H1 (cell line): Measurements from ENCODE around the gene SLC39A11. TPM values are rescaled to one million over a fixed set of nuclear protein-coding genes. Genes with fewer than 3 reads are reported as not detected.

Source experiments
- CTCF ChIA-PET: fragments of 300-600 bp; sonication (Branson Sonifier 250); formaldehyde crosslinking; loops from one replicate; lab custom pipeline; 2021; ENCODE audit not compliant: partially characterized antibody; lab: Charles Lee
- POLR2A ChIA-PET: fragments of 300-600 bp; sonication (Branson Sonifier 250); formaldehyde crosslinking; loops from one replicate; lab custom pipeline; 2021; ENCODE audit warnings: inconsistent platforms; ENCODE audit not compliant: partially characterized antibody; lab: Charles Lee
- DNase-seq, 2 experiments: peaks; one replicate each; pipeline versions ENCODE4 v3.0.0 to v3.0.0-alpha.2; 2010 to 2022; ENCODE audit warnings: low spot score in 2 of 2, low read depth in 1 of 2, mixed read lengths in 1 of 2
- FAIRE-seq: peaks from 2 replicates; lab custom pipeline; 2011; peaks lifted over from hg19 to GRCh38; lab: Jason Lieb, UNC
- H2AFZ ChIP-seq: 2 replicates; pipeline ENCODE4 v1.8.1; 2012; ENCODE audit warnings: low read length, inconsistent platforms
- H2AK5ac ChIP-seq: 2 replicates; pipeline ENCODE4 v1.6.1; 2013; ENCODE audit warnings: low read depth, low read length
- H2BK120ac ChIP-seq: replicated peaks from 2 replicates; pipeline ENCODE3; 2013; ENCODE audit warnings: low read depth, low read length, inconsistent platforms
- H2BK12ac ChIP-seq: 2 replicates; pipeline ENCODE4 v1.6.1; 2013; ENCODE audit warnings: low read depth, low read length
- H2BK15ac ChIP-seq: 2 replicates; pipeline ENCODE4 v1.6.1; 2013; ENCODE audit warnings: low read length
- H2BK20ac ChIP-seq: 2 replicates; pipeline ENCODE4 v1.6.1; 2013; ENCODE audit warnings: low read length
- H2BK5ac ChIP-seq: 2 replicates; pipeline ENCODE4 v1.6.1; 2013; ENCODE audit warnings: low read depth, low read length
- H3K14ac ChIP-seq: 2 replicates; pipeline ENCODE4 v1.6.1; 2013; ENCODE audit warnings: inconsistent platforms; ENCODE audit not compliant: insufficient read length
- H3K18ac ChIP-seq: 2 replicates; pipeline ENCODE4 v1.6.1; 2013; ENCODE audit warnings: low read length; ENCODE audit errors: extremely low read depth
- H3K23ac ChIP-seq: 2 replicates; pipeline ENCODE4 v1.6.1; 2013; ENCODE audit warnings: inconsistent platforms; ENCODE audit not compliant: insufficient read length
- H3K23me2 ChIP-seq: 2 replicates; pipeline ENCODE4 v1.6.1; 2013; ENCODE audit warnings: low read depth, low read length
- H3K27ac ChIP-seq: 2 replicates; pipeline ENCODE4 v1.6.1; 2011; ENCODE audit warnings: low read depth, low read length, inconsistent platforms
- H3K27me3 ChIP-seq, 4 experiments: replicated peaks in 1 of 4; 1 replicate in 1 of 4; 2 replicates in 3 of 4; pipeline versions ENCODE4 v1.6.1 to v1.8.1; 2011 to 2013; ENCODE audit warnings: low read length in 3 of 4, mild to moderate bottlenecking in 3 of 4, inconsistent platforms in 2 of 4, mixed read lengths in 2 of 4, moderate library complexity in 1 of 4; ENCODE audit not compliant: control insufficient read depth in 3 of 4, insufficient read depth in 3 of 4; ENCODE audit errors: extremely low read depth in 1 of 4
- H3K36me3 ChIP-seq, 4 experiments: 2 replicates each; pipeline versions ENCODE4 v1.6.1 to v1.8.1; 2011 to 2013; ENCODE audit warnings: mild to moderate bottlenecking in 4 of 4, low read length in 3 of 4, moderate library complexity in 2 of 4, control low read depth in 1 of 4, inconsistent platforms in 1 of 4; ENCODE audit not compliant: insufficient read depth in 4 of 4, control insufficient read depth in 2 of 4
- H3K4ac ChIP-seq: replicated peaks from 2 replicates; pipeline ENCODE3; 2013; ENCODE audit warnings: low read length, low read depth, mixed read lengths, inconsistent platforms; ENCODE audit not compliant: insufficient read length
- H3K4me1 ChIP-seq, 4 experiments: replicated peaks in 1 of 4; 1 replicate in 1 of 4; 2 replicates in 3 of 4; pipeline versions ENCODE4 v1.6.1 to v1.8.1; 2011 to 2013; ENCODE audit warnings: low read length in 3 of 4, inconsistent platforms in 2 of 4, mixed read lengths in 1 of 4; ENCODE audit not compliant: insufficient read depth in 4 of 4, control insufficient read depth in 3 of 4
- H3K4me2 ChIP-seq, 2 experiments: 2 replicates each; pipeline versions ENCODE4 v1.6.1 to v1.8.1; 2011 to 2013; ENCODE audit warnings: low read depth in 2 of 2, low read length in 2 of 2, control low read depth in 1 of 2, inconsistent platforms in 1 of 2, mild to moderate bottlenecking in 1 of 2; ENCODE audit not compliant: insufficient read depth in 1 of 2
- H3K4me3 ChIP-seq, 4 experiments: fragments of 200-600, 300-600 bp in 1 of 4; sonication (generic), shearing (Covaris generic), sonication (Bioruptor Twin) in 1 of 4; 2 replicates each; pipeline versions ENCODE4 v1.5.1 to v1.8.1; 2011 to 2016; ENCODE audit warnings: low read length in 4 of 4, low read depth in 3 of 4, control low read depth in 2 of 4, inconsistent platforms in 2 of 4, mild to moderate bottlenecking in 2 of 4, mixed read lengths in 1 of 4, moderate library complexity in 1 of 4; ENCODE audit not compliant: insufficient read depth in 2 of 4; ENCODE audit errors: extremely low read depth in 1 of 4
- H3K56ac ChIP-seq: replicated peaks from 2 replicates; pipeline ENCODE3; 2013; ENCODE audit warnings: low read depth, mild to moderate bottlenecking, mixed read lengths, low read length, inconsistent platforms; ENCODE audit not compliant: insufficient read length
- H3K79me1 ChIP-seq: 2 replicates; pipeline ENCODE4 v1.6.1; 2013; ENCODE audit warnings: low read depth, low read length, control low read depth
- H3K79me2 ChIP-seq, 2 experiments: 2 replicates each; pipeline versions ENCODE4 v1.6.1 to v1.8.1; 2012 to 2013; ENCODE audit warnings: low read length in 2 of 2, mild to moderate bottlenecking in 2 of 2, inconsistent platforms in 1 of 2; ENCODE audit not compliant: insufficient read depth in 2 of 2, control insufficient read depth in 1 of 2
- H3K9ac ChIP-seq, 4 experiments: replicated peaks in 1 of 4; 1 replicate in 1 of 4; 2 replicates in 3 of 4; pipeline versions ENCODE4 v1.6.1 to v1.8.1; 2011 to 2013; ENCODE audit warnings: low read depth in 3 of 4, low read length in 3 of 4, control low read depth in 2 of 4, mild to moderate bottlenecking in 2 of 4, moderate library complexity in 2 of 4, inconsistent platforms in 1 of 4; ENCODE audit errors: extremely low read depth in 1 of 4
- H3K9me3 ChIP-seq, 2 experiments: 2 replicates each; pipeline versions ENCODE4 v1.6.1 to v1.8.1; 2012 to 2013; ENCODE audit warnings: mild to moderate bottlenecking in 2 of 2, moderate library complexity in 2 of 2, control low read depth in 1 of 2, inconsistent platforms in 1 of 2, low read depth in 1 of 2, low read length in 1 of 2, mixed read lengths in 1 of 2; ENCODE audit not compliant: insufficient read depth in 2 of 2
- H4K20me1 ChIP-seq, 2 experiments: replicated peaks in 1 of 2; 2 replicates each; pipeline versions ENCODE3 to v1.8.1; 2011 to 2013; ENCODE audit warnings: inconsistent platforms in 2 of 2, low read length in 2 of 2, mild to moderate bottlenecking in 1 of 2; ENCODE audit not compliant: insufficient read depth in 2 of 2, control insufficient read depth in 1 of 2
- H4K5ac ChIP-seq: 2 replicates; pipeline ENCODE4 v1.6.1; 2013; ENCODE audit warnings: low read length, low read depth, mixed read lengths, inconsistent platforms; ENCODE audit not compliant: insufficient read length
- H4K8ac ChIP-seq: 2 replicates; pipeline ENCODE4 v1.8.0; 2013; ENCODE audit warnings: mild to moderate bottlenecking, moderate library complexity, low read length, inconsistent platforms; ENCODE audit not compliant: insufficient read depth; ENCODE audit errors: extremely low read depth
- H4K91ac ChIP-seq: replicated peaks from 2 replicates; pipeline ENCODE3; 2013; ENCODE audit warnings: low read length, mixed read lengths, inconsistent platforms; ENCODE audit not compliant: insufficient read length
- CREB1 ChIP-seq: IDR thresholded peaks from 2 replicates; pipeline ENCODE4 v1.6.1; 2012; ENCODE audit warnings: inconsistent platforms
- WGBS, 2 experiments: shearing (Covaris generic) in 1 of 2; methylation state at CpG; one replicate each; pipeline versions ENCODE4 v1.1.6 to v1.1.7; 2013 to 2015; ENCODE audit warnings: low lambda C conversion rate in 2 of 2, mixed read lengths in 2 of 2, inconsistent platforms in 1 of 2, low coverage in 1 of 2, missing lambda C conversion rate in 1 of 2; ENCODE audit not compliant: insufficient replicate concordance in 2 of 2, insufficient coverage in 1 of 2, insufficient read length in 1 of 2; ENCODE audit errors: extremely low coverage in 1 of 2, missing lambda C conversion rate in 1 of 2; 5-methylcytosine and 5-hydroxymethylcytosine counted together
- polyA plus RNA-seq, 7 experiments: library from polyadenylated mRNA; depleted of rRNA in 3 of 7; stranded (reverse) in 5 of 7; unstranded in 2 of 7; fragments of >200 nt in 5 of 7; fragments of 200-250 nt in 2 of 7; gene quantifications; 1 replicate in 5 of 7; 2 replicates in 1 of 7; 4 replicates in 1 of 7; pipeline versions ENCODE4 v1.2.1 to v1.2.3, GENCODE V29; 2011 to 2013; ENCODE audit warnings: missing spikeins in 2 of 7, mixed read lengths in 2 of 7
- total RNA-seq: library from RNA; stranded (reverse); fragmentation: NEBNext Ultra II Directional; extraction: Animal tissue kit (Norgen Biotek cat#: 25700); gene quantifications from 2 replicates; pipeline ENCODE4 v1.2.1, GENCODE V29; 2021

SLC39A11 gene
- total and polyA plus RNA-seq, 2 of the 8 experiments (the other 6 are each of a cell fraction or from before 2014, with no cell fraction given) = 12.2 to 19.6 TPM

DNA sequence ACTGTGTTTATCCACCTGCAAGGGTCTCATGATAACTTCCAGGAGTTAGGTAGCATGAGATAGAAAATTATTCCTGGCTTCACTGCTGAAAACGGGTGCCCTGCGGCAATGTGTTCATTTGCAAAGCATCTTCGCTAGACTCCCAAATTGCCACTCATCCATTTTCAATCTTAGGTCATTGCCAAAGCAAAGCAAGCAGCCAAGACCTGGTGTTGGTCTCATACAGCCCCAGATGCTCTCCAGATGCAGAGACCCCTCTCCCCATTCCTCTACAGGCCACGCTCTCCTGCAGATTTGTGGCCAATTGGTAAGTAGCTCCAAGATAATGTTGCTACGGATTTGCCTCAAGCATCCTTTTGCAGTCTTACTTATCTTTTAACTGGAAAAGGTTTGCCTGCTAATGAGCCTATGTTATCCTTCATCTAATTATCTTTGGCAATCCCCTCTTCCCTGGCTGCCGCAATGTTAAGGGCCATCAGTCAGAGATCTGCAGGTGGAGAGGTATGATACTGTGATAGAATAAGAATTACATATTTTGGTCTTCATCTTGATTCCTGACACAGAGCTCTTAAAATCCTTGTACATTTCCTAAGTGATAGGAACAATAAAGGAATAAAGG, 222.0 kb downstream of the SLC39A11 start:
- H3K14ac ChIP-seq = no peak overlapping the region
- no peak overlapping the region for H4K91ac ChIP-seq
- no peak overlapping the region for H3K4me2 ChIP-seq
- ChIA-PET POLR2A (no interaction called here), CTCF (interaction anchor here (1.0 to 1.2 kb wide), 2 partner anchors 53 to 310 kb away, joined by 3 read pairs; no protein-coding TSS in a partner anchor)
- H2BK120ac ChIP-seq = no peak overlapping the region
- no peak for FAIRE-seq
- H4K8ac ChIP-seq = no peak overlapping the region
- H3K9ac ChIP-seq = no peak overlapping the region
- H4K5ac ChIP-seq = no peak overlapping the region
- no peak overlapping the region for H3K27ac ChIP-seq
- WGBS, 2 experiments = 98% methylated on average over 6 of the region's 6 CpGs; no CpG with 5 or more reads in 1 of the 2 experiments
- no peak overlapping the region for H2AK5ac ChIP-seq
- H3K4me1 ChIP-seq = no peaks in the 10 kb centered on the region
- no peak overlapping the region for H3K4me3 ChIP-seq
- no peak overlapping the region for H3K23ac ChIP-seq
- H2BK15ac ChIP-seq = no peak overlapping the region
- H3K18ac ChIP-seq = no peak overlapping the region
- H3K79me2 ChIP-seq = no peaks in the 10 kb centered on the region
- no peak for TF ChIP-seq CREB1
- no peak overlapping the region for H3K4ac ChIP-seq
- H3K79me1 ChIP-seq = no peaks in the 10 kb centered on the region
- H2BK20ac ChIP-seq = no peak overlapping the region
- H3K27me3 ChIP-seq = no peaks in the 10 kb centered on the region
- H2AFZ ChIP-seq = no peak overlapping the region
- no peak overlapping the region for H3K56ac ChIP-seq
- H3K9me3 ChIP-seq = peaks cover 0 to 7% of the 10 kb centered on the region in 2 experiments; a peak in 2 of 4 replicates
- H2BK12ac ChIP-seq = no peak overlapping the region
- H3K36me3 ChIP-seq = no peaks in the 10 kb centered on the region
- H3K23me2 ChIP-seq = no peaks in the 10 kb centered on the region
- no peak overlapping the region for H2BK5ac ChIP-seq
- no peaks in the 10 kb centered on the region for H4K20me1 ChIP-seq
- no peak for DNase-seq
